ENCODE measurements around the gene LPO.

DNA sequence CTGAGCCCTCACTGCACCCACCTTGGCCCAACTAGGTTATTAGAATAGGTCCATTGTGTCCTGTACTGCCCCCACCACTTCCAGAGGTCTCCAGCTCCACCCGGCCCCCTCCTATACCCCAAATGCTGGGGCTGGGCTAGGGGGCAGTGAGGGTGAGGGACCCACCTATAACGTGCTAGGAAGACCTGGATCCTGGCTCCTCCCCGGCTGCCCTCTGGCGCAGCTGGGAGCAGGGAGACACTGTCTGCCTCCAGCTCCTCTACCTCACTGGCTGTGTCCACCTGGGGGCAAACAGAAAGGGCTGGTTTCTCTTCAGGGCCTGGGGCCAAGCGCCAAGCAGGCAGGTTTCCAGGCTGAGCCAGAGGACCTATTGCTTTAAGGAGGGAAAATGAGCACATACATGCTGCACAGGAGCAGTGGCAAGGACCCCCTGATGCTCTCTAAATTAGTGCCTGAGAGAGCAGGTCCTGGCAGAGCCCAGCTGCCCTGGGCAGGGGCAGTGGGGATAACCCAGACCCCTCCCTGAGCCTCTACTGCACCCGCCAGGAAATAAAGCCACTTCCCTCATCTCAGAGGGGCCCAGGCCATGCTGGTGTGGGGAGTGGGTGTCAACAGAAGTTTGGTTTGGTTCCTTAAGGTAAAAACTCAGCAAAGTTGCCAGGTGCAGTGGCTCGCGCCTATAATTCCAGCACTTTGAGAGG lies 78.0 kb downstream of the LPO start:
- no peak for TF ChIP-seq CTCF (IDR thresholded peaks at IDR 0.05; ENCODE audit: low read depth, low read length, poor library complexity, severe bottlenecking)
- no peak for TF ChIP-seq EZH2phosphoT487 (IDR thresholded peaks at IDR 0.05; ENCODE audit: borderline replicate concordance, low read length)
